Activated naive CD4-positive, alpha-beta T cell treated with anti-CD3 and anti-CD28 coated beads, Interleukin-2, amount 50 U/mL, for 24 hours (primary cell): ENCODE data around the gene ST8SIA2.

Source experiments
- H3K27ac Mint-ChIP-seq: one replicate; pipeline ENCODE4 v1.8.0; 2021; ENCODE audit warnings: mild to moderate bottlenecking, mixed read lengths
- H3K27me3 Mint-ChIP-seq: one replicate; pipeline ENCODE4 v1.8.0; 2021; ENCODE audit warnings: mixed read lengths
- H3K36me3 Mint-ChIP-seq: one replicate; pipeline ENCODE4 v1.8.0; 2021; ENCODE audit warnings: mixed read lengths
- H3K4me1 Mint-ChIP-seq: one replicate; pipeline ENCODE4 v1.8.0; 2021; ENCODE audit warnings: mixed read lengths
- H3K4me3 Mint-ChIP-seq: one replicate; pipeline ENCODE4 v1.8.0; 2021; ENCODE audit warnings: mild to moderate bottlenecking, mixed read lengths
- H3K9me3 Mint-ChIP-seq: one replicate; pipeline ENCODE4 v1.8.0; 2021; ENCODE audit warnings: mixed read lengths

ST8SIA2 gene

GRCh38 chr15:92411256-92411655 lies 17.6 kb downstream of the ST8SIA2 start:
- Mint-ChIP-seq H3K27ac (no peak overlapping the region), H3K4me3 (no peak overlapping the region), H3K9me3 (no peaks in the 10 kb centered on the region), H3K27me3 (peaks cover 9% of the 10 kb centered on the region), H3K4me1 (no peaks in the 10 kb centered on the region), H3K36me3 (no peaks in the 10 kb centered on the region)

- no peaks in the 10 kb centered on the region for H3K9me3 Mint-ChIP-seq
- H3K4me3 Mint-ChIP-seq: no peak overlapping the region
- no peak overlapping the region for H3K27ac Mint-ChIP-seq
- peaks cover 9% of the 10 kb centered on the region for H3K27me3 Mint-ChIP-seq
- H3K4me1 Mint-ChIP-seq: no peaks in the 10 kb centered on the region
- no peaks in the 10 kb centered on the region for H3K36me3 Mint-ChIP-seq
Observed at GRCh38 chr15:92413510-92413909, 19.8 kb downstream of the ST8SIA2 start.

GRCh38 chr15:92415639-92416297 lies 22.1 kb downstream of the ST8SIA2 start:
- Mint-ChIP-seq H3K27me3 (peaks cover 10% of the 10 kb centered on the region), H3K4me1 (no peaks in the 10 kb centered on the region), H3K27ac (no peak overlapping the region), H3K36me3 (no peaks in the 10 kb centered on the region), H3K9me3 (no peaks in the 10 kb centered on the region), H3K4me3 (no peak overlapping the region)

GRCh38 chr15:92416557-92416956 lies 22.9 kb downstream of the ST8SIA2 start:
- H3K9me3 Mint-ChIP-seq: no peaks in the 10 kb centered on the region
- no peak overlapping the region for H3K27ac Mint-ChIP-seq
- H3K36me3 Mint-ChIP-seq: no peaks in the 10 kb centered on the region
- peaks cover 8% of the 10 kb centered on the region for H3K27me3 Mint-ChIP-seq
- H3K4me1 Mint-ChIP-seq: no peaks in the 10 kb centered on the region
- H3K4me3 Mint-ChIP-seq: no peak overlapping the region

GRCh38 chr15:92417716-92418115 lies 24.0 kb downstream of the ST8SIA2 start:
- Mint-ChIP-seq H3K9me3 (no peaks in the 10 kb centered on the region), H3K27ac (no peak overlapping the region), H3K36me3 (no peaks in the 10 kb centered on the region), H3K4me3 (no peak overlapping the region), H3K27me3 (peaks cover 8% of the 10 kb centered on the region), H3K4me1 (no peaks in the 10 kb centered on the region)

- Mint-ChIP-seq H3K9me3 (no peaks in the 10 kb centered on the region), H3K4me1 (no peaks in the 10 kb centered on the region), H3K36me3 (no peaks in the 10 kb centered on the region), H3K27ac (no peak overlapping the region), H3K4me3 (no peak overlapping the region), H3K27me3 (peaks cover 9% of the 10 kb centered on the region)
Observed at GRCh38 chr15:92418864-92419263, 25.2 kb downstream of the ST8SIA2 start.

GRCh38 chr15:92421976-92422375 lies 28.3 kb downstream of the ST8SIA2 start:
- H3K27ac Mint-ChIP-seq: no peak overlapping the region
- H3K9me3 Mint-ChIP-seq: no peaks in the 10 kb centered on the region
- no peaks in the 10 kb centered on the region for H3K36me3 Mint-ChIP-seq
- H3K27me3 Mint-ChIP-seq: peaks cover 20% of the 10 kb centered on the region
- no peaks in the 10 kb centered on the region for H3K4me1 Mint-ChIP-seq
- H3K4me3 Mint-ChIP-seq: no peak overlapping the region

- Mint-ChIP-seq H3K9me3 (no peaks in the 10 kb centered on the region), H3K4me1 (no peaks in the 10 kb centered on the region), H3K36me3 (no peaks in the 10 kb centered on the region), H3K27ac (no peak overlapping the region), H3K4me3 (no peak overlapping the region), H3K27me3 (peaks cover 18% of the 10 kb centered on the region)
Observed at GRCh38 chr15:92425578-92426225, 32.0 kb downstream of the ST8SIA2 start.

GRCh38 chr15:92429378-92430068 lies 35.8 kb downstream of the ST8SIA2 start:
- no peaks in the 10 kb centered on the region for H3K36me3 Mint-ChIP-seq
- no peaks in the 10 kb centered on the region for H3K4me1 Mint-ChIP-seq
- no peak overlapping the region for H3K27ac Mint-ChIP-seq
- no peak overlapping the region for H3K4me3 Mint-ChIP-seq
- no peaks in the 10 kb centered on the region for H3K9me3 Mint-ChIP-seq
- peaks cover 15% of the 10 kb centered on the region for H3K27me3 Mint-ChIP-seq

- no peaks in the 10 kb centered on the region for H3K4me1 Mint-ChIP-seq
- H3K27me3 Mint-ChIP-seq: peaks cover 13% of the 10 kb centered on the region
- H3K36me3 Mint-ChIP-seq: no peaks in the 10 kb centered on the region
- H3K4me3 Mint-ChIP-seq: no peak overlapping the region
- no peaks in the 10 kb centered on the region for H3K9me3 Mint-ChIP-seq
- no peak overlapping the region for H3K27ac Mint-ChIP-seq
Observed at GRCh38 chr15:92430069-92430440, 36.4 kb downstream of the ST8SIA2 start.

GRCh38 chr15:92435145-92435544 lies 41.5 kb downstream of the ST8SIA2 start:
- Mint-ChIP-seq H3K9me3 (no peaks in the 10 kb centered on the region), H3K4me3 (no peak overlapping the region), H3K27me3 (no peaks in the 10 kb centered on the region), H3K27ac (no peak overlapping the region), H3K36me3 (no peaks in the 10 kb centered on the region), H3K4me1 (no peaks in the 10 kb centered on the region)

- no peaks in the 10 kb centered on the region for H3K9me3 Mint-ChIP-seq
- H3K4me3 Mint-ChIP-seq: no peak overlapping the region
- no peaks in the 10 kb centered on the region for H3K27me3 Mint-ChIP-seq
- no peak overlapping the region for H3K27ac Mint-ChIP-seq
- no peaks in the 10 kb centered on the region for H3K4me1 Mint-ChIP-seq
- H3K36me3 Mint-ChIP-seq: no peaks in the 10 kb centered on the region
Observed at GRCh38 chr15:92438471-92438870, 44.8 kb downstream of the ST8SIA2 start.

- Mint-ChIP-seq H3K4me3 (no peak overlapping the region), H3K36me3 (no peaks in the 10 kb centered on the region), H3K27me3 (no peaks in the 10 kb centered on the region), H3K27ac (no peak overlapping the region), H3K4me1 (no peaks in the 10 kb centered on the region), H3K9me3 (no peaks in the 10 kb centered on the region)
Observed at GRCh38 chr15:92443381-92443780, 49.7 kb downstream of the ST8SIA2 start.

GRCh38 chr15:92444631-92445030 lies 51.0 kb downstream of the ST8SIA2 start:
- Mint-ChIP-seq H3K27ac (no peak overlapping the region), H3K4me1 (no peaks in the 10 kb centered on the region), H3K9me3 (no peaks in the 10 kb centered on the region), H3K27me3 (no peaks in the 10 kb centered on the region), H3K4me3 (no peak overlapping the region), H3K36me3 (no peaks in the 10 kb centered on the region)

GRCh38 chr15:92448370-92448769 lies 54.7 kb downstream of the ST8SIA2 start:
- Mint-ChIP-seq H3K9me3 (no peaks in the 10 kb centered on the region), H3K27me3 (no peaks in the 10 kb centered on the region), H3K36me3 (no peaks in the 10 kb centered on the region), H3K4me3 (no peak overlapping the region), H3K27ac (no peak overlapping the region), H3K4me1 (no peaks in the 10 kb centered on the region)

- H3K36me3 Mint-ChIP-seq: no peaks in the 10 kb centered on the region
- H3K9me3 Mint-ChIP-seq: no peaks in the 10 kb centered on the region
- H3K4me3 Mint-ChIP-seq: no peak overlapping the region
- H3K4me1 Mint-ChIP-seq: no peaks in the 10 kb centered on the region
- H3K27ac Mint-ChIP-seq: no peak overlapping the region
- no peaks in the 10 kb centered on the region for H3K27me3 Mint-ChIP-seq
Observed at GRCh38 chr15:92449476-92449875, 55.8 kb downstream of the ST8SIA2 start.
